GM13977 (cell line): Measurements from ENCODE around the gene ABCA7.
A peak's percentile ranks its signal among the peaks of the same experiment; 100 is the strongest.

Experiments used
- DNase-seq: peaks from one replicate; pipeline ENCODE4 v3.0.0; 2012; ENCODE audit warnings: low spot score
- in situ Hi-C: fragments of 300-500 bp; cut with MboI; formaldehyde crosslinking; loops from one replicate; pipeline ENCODE4 v1.12.0; 2022; ENCODE audit warnings: low sequenced_read_pairs, low pct_unique_long_range_greater_than_20kb, mixed read lengths, inconsistent platforms; ENCODE audit not compliant: unreplicated experiment
- TF ChIP-seq, protein P1 (sequence below): IDR thresholded peaks from 2 replicates; pipeline ENCODE4 v1.5.1; 2012; ENCODE audit warnings: mild to moderate bottlenecking, control low read depth; ENCODE audit not compliant: insufficient read depth; ENCODE audit errors: extremely low read depth, missing control alignments

ABCA7 gene

DNA sequence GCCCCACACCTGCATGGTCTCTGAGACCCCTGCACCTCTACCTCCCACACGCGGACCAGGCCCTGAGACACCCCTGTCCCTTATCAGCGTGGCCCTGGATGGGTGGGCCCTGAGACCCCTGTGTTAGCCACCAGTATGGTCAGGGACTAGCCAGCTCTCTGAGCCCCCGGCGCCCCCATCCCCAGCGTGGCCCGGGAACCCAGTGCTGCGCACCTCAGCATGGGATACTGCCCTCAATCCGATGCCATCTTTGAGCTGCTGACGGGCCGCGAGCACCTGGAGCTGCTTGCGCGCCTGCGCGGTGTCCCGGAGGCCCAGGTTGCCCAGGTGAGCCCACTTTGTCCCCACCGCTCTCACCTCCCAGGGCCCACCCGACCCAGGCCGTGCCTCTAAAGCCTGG, 22.1 kb downstream of the ABCA7 start:
- TF ChIP-seq, protein P1, sequence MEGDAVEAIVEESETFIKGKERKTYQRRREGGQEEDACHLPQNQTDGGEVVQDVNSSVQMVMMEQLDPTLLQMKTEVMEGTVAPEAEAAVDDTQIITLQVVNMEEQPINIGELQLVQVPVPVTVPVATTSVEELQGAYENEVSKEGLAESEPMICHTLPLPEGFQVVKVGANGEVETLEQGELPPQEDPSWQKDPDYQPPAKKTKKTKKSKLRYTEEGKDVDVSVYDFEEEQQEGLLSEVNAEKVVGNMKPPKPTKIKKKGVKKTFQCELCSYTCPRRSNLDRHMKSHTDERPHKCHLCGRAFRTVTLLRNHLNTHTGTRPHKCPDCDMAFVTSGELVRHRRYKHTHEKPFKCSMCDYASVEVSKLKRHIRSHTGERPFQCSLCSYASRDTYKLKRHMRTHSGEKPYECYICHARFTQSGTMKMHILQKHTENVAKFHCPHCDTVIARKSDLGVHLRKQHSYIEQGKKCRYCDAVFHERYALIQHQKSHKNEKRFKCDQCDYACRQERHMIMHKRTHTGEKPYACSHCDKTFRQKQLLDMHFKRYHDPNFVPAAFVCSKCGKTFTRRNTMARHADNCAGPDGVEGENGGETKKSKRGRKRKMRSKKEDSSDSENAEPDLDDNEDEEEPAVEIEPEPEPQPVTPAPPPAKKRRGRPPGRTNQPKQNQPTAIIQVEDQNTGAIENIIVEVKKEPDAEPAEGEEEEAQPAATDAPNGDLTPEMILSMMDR: no peak
- DNase-seq: no peak
- in situ Hi-C loops: no loop called here

DNA sequence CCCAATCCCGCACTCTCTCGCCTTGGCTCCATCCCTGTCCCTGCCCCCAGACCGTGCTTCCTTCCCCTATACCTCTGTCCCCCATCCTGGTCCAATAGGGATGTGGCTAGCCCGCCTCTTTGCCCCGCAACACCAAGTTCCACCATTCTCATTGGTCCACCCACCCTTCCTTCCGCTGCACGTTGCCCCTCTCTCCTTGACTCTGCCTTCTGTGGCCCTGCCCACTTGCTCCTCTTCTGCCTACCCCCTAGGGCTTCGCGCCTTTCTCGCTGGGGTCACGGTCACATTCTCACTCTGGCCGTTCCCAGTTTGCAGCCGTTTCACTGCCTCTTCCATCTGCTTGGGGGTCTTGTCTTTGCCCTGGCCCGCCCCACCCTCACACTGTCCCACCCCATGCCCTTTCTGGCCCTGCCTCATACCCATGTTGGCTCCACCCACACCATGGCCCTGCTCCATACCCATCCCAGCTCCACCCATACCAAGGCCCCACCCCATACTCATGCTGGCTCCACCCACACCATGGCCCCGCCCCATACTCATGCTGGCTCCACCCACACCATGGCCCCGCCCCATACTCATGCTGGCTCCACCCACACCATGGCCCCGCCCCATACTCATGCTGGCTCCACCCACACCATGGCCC, 22.6 kb downstream of the ABCA7 start:
- TF ChIP-seq, protein P1: no peak
- in situ Hi-C loops: no loop called here
- no peak for DNase-seq

DNA sequence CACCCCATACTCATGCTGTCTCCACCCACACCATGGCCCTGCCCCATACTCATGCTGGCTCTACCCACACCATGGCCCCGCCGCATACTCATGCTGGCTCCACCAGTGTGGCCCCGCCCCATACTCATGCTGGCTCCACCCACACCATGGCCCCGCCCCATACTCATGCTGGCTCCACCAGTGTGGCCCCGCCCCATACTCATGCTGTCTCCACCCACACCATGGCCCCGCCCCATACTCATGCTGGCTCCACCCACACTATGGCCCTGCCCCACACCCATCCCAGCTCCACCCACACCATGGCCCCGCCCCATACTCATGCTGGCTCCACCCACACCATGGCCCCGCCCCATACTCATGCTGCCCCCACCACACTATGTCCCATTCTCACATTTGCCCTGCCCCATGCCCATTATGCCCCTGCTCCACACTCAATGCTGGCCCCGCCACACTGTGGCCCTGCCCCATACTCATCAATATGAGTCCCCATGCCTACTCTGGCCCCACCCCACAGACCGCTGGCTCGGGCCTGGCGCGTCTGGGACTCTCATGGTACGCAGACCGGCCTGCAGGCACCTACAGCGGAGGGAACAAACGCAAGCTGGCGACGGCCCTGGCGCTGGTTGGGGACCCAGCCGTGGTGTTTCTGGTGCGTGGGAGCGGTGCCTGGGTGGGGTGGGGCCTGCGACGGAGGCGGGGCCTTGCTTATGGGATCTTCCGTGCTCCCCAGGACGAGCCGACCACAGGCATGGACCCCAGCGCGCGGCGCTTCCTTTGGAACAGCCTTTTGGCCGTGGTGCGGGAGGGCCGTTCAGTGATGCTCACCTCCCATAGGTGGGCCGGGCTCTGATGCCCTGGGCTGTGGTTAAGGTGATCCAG, 23.4 kb downstream of the ABCA7 start:
- peak; percentile 65 for DNase-seq
- in situ Hi-C loops: no loop called here
- TF ChIP-seq, protein P1: no peak

DNA sequence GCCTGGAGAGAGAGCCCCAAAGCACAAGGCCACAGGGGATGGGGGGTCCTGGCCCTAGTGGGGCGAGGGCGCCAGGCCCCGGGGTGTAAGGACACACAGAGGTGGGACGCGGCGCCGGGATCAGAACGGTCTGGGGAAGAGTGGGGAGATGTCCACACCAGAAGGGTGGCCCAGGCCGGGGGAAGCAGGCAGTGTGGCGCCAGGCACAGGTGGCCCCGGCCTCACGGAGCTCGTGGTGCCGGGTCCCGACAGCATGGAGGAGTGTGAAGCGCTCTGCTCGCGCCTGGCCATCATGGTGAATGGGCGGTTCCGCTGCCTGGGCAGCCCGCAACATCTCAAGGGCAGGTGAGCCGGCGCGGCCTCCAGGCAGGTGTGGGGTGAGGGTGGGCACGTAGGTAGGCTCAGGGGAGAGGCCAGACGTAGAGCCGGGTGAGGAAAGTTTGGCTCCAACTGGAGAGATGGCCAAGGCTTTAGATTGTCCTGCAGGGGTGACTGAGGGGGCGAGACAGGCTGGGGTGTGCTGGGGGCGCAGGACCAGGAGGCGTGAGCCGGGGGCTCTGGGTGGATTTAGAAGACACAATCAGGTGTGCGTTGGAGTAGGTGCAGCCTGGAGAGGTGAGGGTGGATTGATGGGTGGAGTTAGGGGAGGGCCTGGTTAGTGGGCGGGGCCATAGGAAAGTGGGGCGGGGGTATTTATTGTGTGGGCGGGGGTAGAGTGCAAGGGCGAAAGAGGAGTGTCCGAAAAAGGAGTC, 24.2 kb downstream of the ABCA7 start:
- in situ Hi-C loops: no loop called here
- TF ChIP-seq, protein P1: no peak
- DNase-seq: no peak

DNA sequence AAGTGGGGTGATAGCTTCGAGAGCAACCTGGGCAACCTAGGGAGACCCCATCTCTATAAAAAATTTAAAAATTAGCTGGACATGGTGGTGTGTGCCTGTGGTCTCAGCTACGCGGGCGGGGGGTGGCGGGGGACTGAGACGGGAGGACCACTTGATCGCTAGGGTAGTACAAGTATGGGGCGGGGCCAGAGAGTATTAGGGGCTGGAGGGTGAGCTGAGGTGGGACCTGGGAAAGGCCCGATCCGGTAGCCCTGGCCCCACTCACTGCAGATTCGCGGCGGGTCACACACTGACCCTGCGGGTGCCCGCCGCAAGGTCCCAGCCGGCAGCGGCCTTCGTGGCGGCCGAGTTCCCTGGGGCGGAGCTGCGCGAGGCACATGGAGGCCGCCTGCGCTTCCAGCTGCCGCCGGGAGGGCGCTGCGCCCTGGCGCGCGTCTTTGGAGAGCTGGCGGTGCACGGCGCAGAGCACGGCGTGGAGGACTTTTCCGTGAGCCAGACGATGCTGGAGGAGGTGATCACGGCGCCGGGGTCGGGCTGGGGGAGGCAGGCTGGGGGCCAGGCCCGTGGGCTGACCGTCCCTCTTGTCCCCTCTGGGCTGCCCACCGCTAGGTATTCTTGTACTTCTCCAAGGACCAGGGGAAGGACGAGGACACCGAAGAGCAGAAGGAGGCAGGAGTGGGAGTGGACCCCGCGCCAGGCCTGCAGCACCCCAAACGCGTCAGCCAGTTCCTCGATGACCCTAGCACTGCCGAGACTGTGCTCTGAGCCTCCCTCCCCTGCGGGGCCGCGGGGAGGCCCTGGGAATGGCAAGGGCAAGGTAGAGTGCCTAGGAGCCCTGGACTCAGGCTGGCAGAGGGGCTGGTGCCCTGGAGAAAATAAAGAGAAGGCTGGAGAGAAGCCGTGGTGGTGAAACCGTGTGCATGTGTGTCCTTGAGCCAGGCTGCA, 25.0 kb downstream of the ABCA7 start:
- DNase-seq: peak; percentile 85
- in situ Hi-C loops: no loop called here
- TF ChIP-seq, protein P1: peak; percentile 83
